CD14-positive monocyte (primary cell): Measurements from ENCODE around the gene SRP9. TPM values are rescaled to one million over a fixed set of nuclear protein-coding genes. Genes with fewer than 3 reads are reported as not detected.

Source experiments
- DNase-seq, 3 donors: peaks; one replicate each; pipeline ENCODE4 v3.0.0-alpha.2; 2011 to 2022
- H2AFZ ChIP-seq: 2 replicates; pipeline ENCODE4 v1.6.0; 2012; ENCODE audit warnings: mild to moderate bottlenecking, low read depth, low read length, inconsistent platforms; ENCODE audit not compliant: insufficient read depth, poor library complexity, severe bottlenecking
- H3K27ac ChIP-seq, 2 donors: 1 replicate in 1 of 2; 2 replicates in 1 of 2; pipeline ENCODE4 v1.5.1; 2012 to 2013; ENCODE audit warnings: low read length in 2 of 2, control low read depth in 1 of 2, inconsistent platforms in 1 of 2, low read depth in 1 of 2, mild to moderate bottlenecking in 1 of 2
- H3K27me3 ChIP-seq, 2 donors: one replicate each; pipeline versions ENCODE4 v1.6.0 to v1.6.1; 2011 to 2013; ENCODE audit warnings: low read length in 2 of 2; ENCODE audit not compliant: control insufficient read depth in 2 of 2, insufficient read depth in 2 of 2
- H3K36me3 ChIP-seq, 2 donors: replicated peaks in 1 of 2; 1 replicate in 1 of 2; 2 replicates in 1 of 2; pipeline versions ENCODE4 v1.5.1 to v1.6.1; 2012 to 2013; ENCODE audit warnings: low read length in 2 of 2, control low read depth in 1 of 2, inconsistent platforms in 1 of 2, mild to moderate bottlenecking in 1 of 2; ENCODE audit not compliant: insufficient read depth in 2 of 2, control insufficient read depth in 1 of 2
- H3K4me1 ChIP-seq, 2 donors: 1 replicate in 1 of 2; 2 replicates in 1 of 2; pipeline versions ENCODE4 v1.5.1 to v1.6.1; 2012 to 2013; ENCODE audit warnings: low read length in 2 of 2, control low read depth in 1 of 2, inconsistent platforms in 1 of 2, mild to moderate bottlenecking in 1 of 2, moderate library complexity in 1 of 2; ENCODE audit not compliant: insufficient read depth in 2 of 2, control insufficient read depth in 1 of 2
- H3K4me2 ChIP-seq: replicated peaks from 2 replicates; pipeline ENCODE3; 2012; ENCODE audit warnings: low read length, moderate library complexity, mild to moderate bottlenecking; ENCODE audit not compliant: poor library complexity, severe bottlenecking; ENCODE audit errors: extremely low read depth
- H3K4me3 ChIP-seq, 3 experiments: fragments of 200-600 bp in 1 of 3; sonication (generic) in 1 of 3; replicated peaks in 1 of 3; 1 replicate in 2 of 3; 2 replicates in 1 of 3; pipeline ENCODE4 v1.5.1; 2011 to 2013; ENCODE audit warnings: low read length in 3 of 3, mild to moderate bottlenecking in 3 of 3, control low read depth in 2 of 3, low read depth in 2 of 3, inconsistent platforms in 1 of 3, moderate library complexity in 1 of 3
- H3K79me2 ChIP-seq: 2 replicates; pipeline ENCODE4 v1.6.0; 2012; ENCODE audit warnings: mild to moderate bottlenecking, control low read depth, inconsistent platforms, low read length, moderate library complexity; ENCODE audit not compliant: insufficient read depth
- H3K9ac ChIP-seq: 2 replicates; pipeline ENCODE4 v1.6.0; 2017; ENCODE audit warnings: low read length, mild to moderate bottlenecking; ENCODE audit not compliant: insufficient read depth, poor library complexity, severe bottlenecking
- H3K9me3 ChIP-seq, 2 donors: replicated peaks in 1 of 2; 1 replicate in 1 of 2; 2 replicates in 1 of 2; pipeline versions ENCODE4 v1.5.1 to v1.6.1; 2012 to 2013; ENCODE audit warnings: low read length in 2 of 2, control low read depth in 1 of 2; ENCODE audit not compliant: control insufficient read depth in 1 of 2, insufficient read depth in 1 of 2
- H4K20me1 ChIP-seq: 2 replicates; pipeline ENCODE4 v1.6.0; 2012; ENCODE audit warnings: mild to moderate bottlenecking, low read length, control low read depth, moderate library complexity; ENCODE audit not compliant: insufficient read depth
- H3K27ac Mint-ChIP-seq, 7 donors: one replicate each; pipeline ENCODE4 v1.8.0; 2020; ENCODE audit warnings: mild to moderate bottlenecking in 7 of 7, mixed read lengths in 7 of 7, moderate library complexity in 6 of 7, inconsistent platforms in 2 of 7
- H3K27me3 Mint-ChIP-seq, 3 donors: one replicate each; pipeline ENCODE4 v1.8.0; 2021 to 2022; ENCODE audit warnings: low read depth in 3 of 3, mild to moderate bottlenecking in 3 of 3, mixed read lengths in 3 of 3, moderate library complexity in 3 of 3, inconsistent platforms in 1 of 3
- H3K36me3 Mint-ChIP-seq, 2 donors: one replicate each; pipeline ENCODE4 v1.8.0; 2020; ENCODE audit warnings: mixed read lengths in 2 of 2, inconsistent platforms in 1 of 2, mild to moderate bottlenecking in 1 of 2
- H3K4me1 Mint-ChIP-seq: one replicate; pipeline ENCODE4 v1.8.0; 2020; ENCODE audit warnings: mild to moderate bottlenecking, mixed read lengths
- H3K4me3 Mint-ChIP-seq, 2 donors: one replicate each; pipeline ENCODE4 v1.8.0; 2020; ENCODE audit warnings: mild to moderate bottlenecking in 2 of 2, mixed read lengths in 2 of 2, moderate library complexity in 1 of 2
- H3K9me3 Mint-ChIP-seq, 7 donors: one replicate each; pipeline ENCODE4 v1.8.0; 2020 to 2022; ENCODE audit warnings: mixed read lengths in 7 of 7, mild to moderate bottlenecking in 6 of 7, moderate library complexity in 6 of 7, inconsistent platforms in 2 of 7
- WGBS: methylation state at CpG from one replicate; pipeline ENCODE4 v1.1.5; 2013; ENCODE audit warnings: missing lambda C conversion rate; ENCODE audit not compliant: insufficient coverage; 5-methylcytosine and 5-hydroxymethylcytosine counted together
- intact Hi-C, 2 donors: fragments of 100-400 bp; cut with micrococcal nuclease; formaldehyde crosslinking; loops; one replicate each; pipeline versions ENCODE4 v1.15.0 to v1.15.1; 2023
- polyA plus RNA-seq, 3 donors: library from polyadenylated mRNA; depleted of rRNA in 1 of 3; unstranded in 2 of 3; stranded (reverse) in 1 of 3; fragments of 300-500 nt in 2 of 3; fragments of >200 nt in 1 of 3; fragmentation: Illumina TruSeq in 2 of 3; gene quantifications; 1 replicate in 2 of 3; 2 replicates in 1 of 3; pipeline ENCODE4 v1.2.3, GENCODE V29; 2012 to 2021
- TF ChIP-seq, protein P1 (sequence below): fragments of 200-600 bp; IDR thresholded peaks from one replicate; pipeline ENCODE4 v1.8.0; 2022; ENCODE audit warnings: antibody characterized with exemption, mild to moderate bottlenecking

The SRP9 gene
- polyA plus RNA-seq, 3 donors, result 89.5 to 329 (median 281) TPM

DNA sequence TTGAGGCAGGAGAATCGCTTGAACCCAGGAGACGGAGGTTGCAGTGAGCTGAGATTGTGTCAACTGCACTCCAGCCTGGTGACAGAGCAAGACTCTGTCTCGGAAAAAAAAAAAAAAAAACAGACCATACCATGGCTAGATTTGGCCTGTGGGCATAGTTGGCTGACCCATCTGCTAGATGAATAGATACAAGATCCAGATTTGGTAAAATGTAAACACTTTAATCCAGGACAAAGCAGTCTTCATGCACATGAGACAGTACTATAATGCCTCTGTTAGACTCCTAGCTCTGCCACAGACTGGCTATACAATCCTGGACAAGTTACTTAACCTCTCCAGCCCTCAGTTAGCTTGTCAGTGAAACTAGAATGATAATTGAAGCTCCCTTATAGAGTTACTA lies 27.9 kb upstream of the SRP9 start:
- no peaks in the 10 kb centered on the region for H3K36me3 ChIP-seq
- no peaks in the 10 kb centered on the region for H3K9me3 ChIP-seq
- 100% methylated on average over 1 of the region's 3 CpGs for WGBS
- H3K4me3 Mint-ChIP-seq, result no peak overlapping the region
- H3K27me3 Mint-ChIP-seq, result peaks cover 0 to 3% (median 0%) of the 10 kb centered on the region in 3 donors
- H3K36me3 Mint-ChIP-seq, result no peaks in the 10 kb centered on the region
- DNase-seq, result no peak
- no peaks in the 10 kb centered on the region for H3K79me2 ChIP-seq
- no peak overlapping the region for H3K4me3 ChIP-seq
- peaks cover 8% of the 10 kb centered on the region for H3K4me1 Mint-ChIP-seq
- TF ChIP-seq, protein P1, sequence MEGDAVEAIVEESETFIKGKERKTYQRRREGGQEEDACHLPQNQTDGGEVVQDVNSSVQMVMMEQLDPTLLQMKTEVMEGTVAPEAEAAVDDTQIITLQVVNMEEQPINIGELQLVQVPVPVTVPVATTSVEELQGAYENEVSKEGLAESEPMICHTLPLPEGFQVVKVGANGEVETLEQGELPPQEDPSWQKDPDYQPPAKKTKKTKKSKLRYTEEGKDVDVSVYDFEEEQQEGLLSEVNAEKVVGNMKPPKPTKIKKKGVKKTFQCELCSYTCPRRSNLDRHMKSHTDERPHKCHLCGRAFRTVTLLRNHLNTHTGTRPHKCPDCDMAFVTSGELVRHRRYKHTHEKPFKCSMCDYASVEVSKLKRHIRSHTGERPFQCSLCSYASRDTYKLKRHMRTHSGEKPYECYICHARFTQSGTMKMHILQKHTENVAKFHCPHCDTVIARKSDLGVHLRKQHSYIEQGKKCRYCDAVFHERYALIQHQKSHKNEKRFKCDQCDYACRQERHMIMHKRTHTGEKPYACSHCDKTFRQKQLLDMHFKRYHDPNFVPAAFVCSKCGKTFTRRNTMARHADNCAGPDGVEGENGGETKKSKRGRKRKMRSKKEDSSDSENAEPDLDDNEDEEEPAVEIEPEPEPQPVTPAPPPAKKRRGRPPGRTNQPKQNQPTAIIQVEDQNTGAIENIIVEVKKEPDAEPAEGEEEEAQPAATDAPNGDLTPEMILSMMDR, result no peak
- H3K4me2 ChIP-seq, result no peak overlapping the region
- no peak overlapping the region for H3K27ac Mint-ChIP-seq
- H2AFZ ChIP-seq, result no peak overlapping the region
- peaks cover 0 to under 1% of the 10 kb centered on the region in 2 donors for H3K4me1 ChIP-seq
- H3K9ac ChIP-seq, result no peak overlapping the region
- H3K27me3 ChIP-seq, result no peaks in the 10 kb centered on the region
- intact Hi-C loops, result no loop called here
- no peak overlapping the region for H3K27ac ChIP-seq
- peaks cover 0 to 1% (median 0%) of the 10 kb centered on the region in 7 donors for H3K9me3 Mint-ChIP-seq
- H4K20me1 ChIP-seq, result no peaks in the 10 kb centered on the region

DNA sequence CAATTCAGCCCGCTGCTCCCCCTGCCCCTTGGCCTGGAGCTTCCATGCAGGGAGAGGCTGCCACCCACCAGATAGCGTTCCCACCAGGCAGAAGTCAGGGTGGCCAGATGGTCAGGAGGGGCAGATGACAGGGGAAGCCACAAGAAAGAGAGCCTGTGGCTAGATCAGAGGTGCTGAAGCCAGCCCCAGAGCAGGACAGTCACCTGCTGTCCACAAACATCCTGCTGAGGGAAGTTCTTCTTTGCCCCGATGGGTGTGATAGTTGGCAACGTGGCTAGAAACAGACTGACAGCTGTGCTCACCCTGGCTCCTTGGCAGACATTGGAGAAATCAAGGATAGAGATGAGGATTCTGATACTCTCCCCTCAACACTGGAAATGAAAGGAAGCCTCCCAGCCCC lies 27.2 kb upstream of the SRP9 start:
- H3K27me3 Mint-ChIP-seq, result peaks cover 0 to 3% (median 0%) of the 10 kb centered on the region in 3 donors
- H3K9me3 Mint-ChIP-seq, result peaks cover 0 to 1% (median 0%) of the 10 kb centered on the region in 7 donors
- no peaks in the 10 kb centered on the region for H4K20me1 ChIP-seq
- no peaks in the 10 kb centered on the region for H3K36me3 Mint-ChIP-seq
- H2AFZ ChIP-seq, result no peak overlapping the region
- H3K9ac ChIP-seq, result no peak overlapping the region
- no peaks in the 10 kb centered on the region for H3K27me3 ChIP-seq
- H3K27ac ChIP-seq, result no peak overlapping the region
- 80% methylated on average over 2 of the region's 4 CpGs for WGBS
- no peak overlapping the region for H3K4me3 ChIP-seq
- H3K9me3 ChIP-seq, result no peaks in the 10 kb centered on the region
- H3K36me3 ChIP-seq, result no peaks in the 10 kb centered on the region
- no peaks in the 10 kb centered on the region for H3K79me2 ChIP-seq
- no peak overlapping the region for H3K4me3 Mint-ChIP-seq
- H3K4me2 ChIP-seq, result no peak overlapping the region
- TF ChIP-seq, protein P1, result no peak
- H3K27ac Mint-ChIP-seq, result no peak overlapping the region
- intact Hi-C loops, result no loop called here
- H3K4me1 Mint-ChIP-seq, result peaks cover 14% of the 10 kb centered on the region
- H3K4me1 ChIP-seq, result peaks cover 0 to 7% of the 10 kb centered on the region in 2 donors
- no peak for DNase-seq
